IPS DF 19.7 (cell line): ENCODE results near the gene CNOT9.
A peak's percentile ranks its signal among the peaks of the same experiment; 100 is the strongest.
"Not testable (repeated sequence)": the region's sequence is repeated elsewhere in the genome, so short reads cannot be mapped to it uniquely, and the experiment has no call there.

Source experiments
- DNase-seq: peaks from one replicate; pipeline ENCODE4 v3.0.0-alpha.2; 2013; ENCODE audit warnings: low read depth, low spot score

CNOT9 gene, protein sequence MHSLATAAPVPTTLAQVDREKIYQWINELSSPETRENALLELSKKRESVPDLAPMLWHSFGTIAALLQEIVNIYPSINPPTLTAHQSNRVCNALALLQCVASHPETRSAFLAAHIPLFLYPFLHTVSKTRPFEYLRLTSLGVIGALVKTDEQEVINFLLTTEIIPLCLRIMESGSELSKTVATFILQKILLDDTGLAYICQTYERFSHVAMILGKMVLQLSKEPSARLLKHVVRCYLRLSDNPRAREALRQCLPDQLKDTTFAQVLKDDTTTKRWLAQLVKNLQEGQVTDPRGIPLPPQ

DNA sequence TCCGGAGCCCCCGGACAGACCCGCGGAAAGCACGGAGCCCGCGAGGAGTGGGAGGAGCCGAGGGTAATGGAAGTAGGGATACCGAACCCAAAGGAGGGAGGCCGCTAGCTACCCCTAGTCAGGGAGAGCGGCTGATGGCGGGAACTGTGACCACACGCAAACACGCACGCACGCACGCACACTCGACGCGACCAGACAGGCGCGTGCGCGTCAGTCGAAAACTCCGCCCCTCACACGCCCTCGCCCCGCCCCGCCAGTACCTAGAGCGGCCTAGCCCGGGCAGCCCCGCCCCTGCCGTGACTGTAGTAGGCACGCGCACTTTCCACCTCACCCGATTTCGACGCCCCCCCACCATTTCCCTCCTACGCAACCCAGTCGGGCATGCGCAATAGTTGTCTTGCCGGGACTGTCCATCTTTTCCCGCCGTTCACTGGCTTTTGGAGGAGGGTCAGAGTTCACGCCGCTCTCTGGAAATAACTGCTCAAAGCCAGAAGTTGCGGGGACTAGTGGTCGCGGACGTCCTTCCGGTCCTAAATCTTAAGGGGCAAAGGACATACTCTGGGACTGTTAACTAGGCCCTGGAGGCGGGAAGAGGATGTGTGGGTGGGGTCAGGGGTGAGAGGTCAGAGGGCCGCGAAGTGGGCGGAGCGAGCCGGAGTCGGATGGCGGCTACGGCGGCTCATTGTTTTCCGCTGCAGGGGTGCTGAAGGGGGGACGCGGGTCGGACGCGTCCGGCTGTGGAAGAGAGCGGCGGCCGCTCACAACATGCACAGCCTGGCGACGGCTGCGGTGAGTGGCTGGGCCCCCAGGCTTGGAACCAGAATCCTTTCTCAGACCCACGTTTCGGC lies at the start of gene CNOT9, which contains the start of gene USP37:
CNOT9 (plus strand) TSS at position 650 of the 848 bp plus-strand sequence; CDS start at position 766, 116 bp downstream.
USP37 (minus strand) TSS at position 162 of the 848 bp plus-strand sequence. CDS start 9,698 bp downstream, outside the sequence.
- DNase-seq = peak; percentile 80

DNA sequence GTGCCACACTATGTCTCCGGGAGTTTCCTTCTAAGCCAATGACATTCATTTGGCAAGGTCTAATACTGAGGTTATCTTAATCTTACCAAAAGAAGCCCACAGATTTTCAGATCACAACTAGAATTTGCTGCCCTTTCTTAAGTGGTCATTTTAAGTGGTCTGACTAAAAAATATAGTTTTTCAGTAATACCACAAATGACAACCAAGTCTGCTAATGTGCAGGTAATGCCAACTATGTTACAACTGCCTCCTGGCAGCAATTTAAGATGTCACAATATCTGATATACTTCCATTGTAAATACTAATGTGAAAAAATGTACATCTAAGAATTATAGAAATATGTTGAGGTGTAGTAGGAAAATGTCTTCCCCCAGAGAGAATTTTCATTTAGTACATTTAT lies 49.8 kb upstream of the CNOT9 start:
- no peak for DNase-seq

DNA sequence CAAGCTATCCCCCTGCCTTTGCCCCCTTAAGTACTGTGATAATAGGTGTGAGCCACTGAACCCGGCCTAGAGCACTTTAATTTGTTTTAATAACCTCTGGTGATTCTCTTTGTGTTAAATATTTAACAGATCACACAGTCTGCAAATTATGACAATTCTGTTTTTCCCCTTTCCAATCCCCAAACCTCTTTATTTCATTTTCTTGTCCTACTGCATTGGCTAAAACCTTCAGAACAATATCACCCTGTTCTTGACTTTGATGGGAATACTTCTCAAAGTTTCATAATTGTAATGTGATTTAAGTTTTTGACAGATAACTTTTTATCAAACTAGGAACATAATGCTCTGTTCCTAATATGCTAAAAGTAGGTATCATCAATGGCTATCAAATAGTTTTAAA lies 45.0 kb upstream of the CNOT9 start:
- no peak for DNase-seq

DNA sequence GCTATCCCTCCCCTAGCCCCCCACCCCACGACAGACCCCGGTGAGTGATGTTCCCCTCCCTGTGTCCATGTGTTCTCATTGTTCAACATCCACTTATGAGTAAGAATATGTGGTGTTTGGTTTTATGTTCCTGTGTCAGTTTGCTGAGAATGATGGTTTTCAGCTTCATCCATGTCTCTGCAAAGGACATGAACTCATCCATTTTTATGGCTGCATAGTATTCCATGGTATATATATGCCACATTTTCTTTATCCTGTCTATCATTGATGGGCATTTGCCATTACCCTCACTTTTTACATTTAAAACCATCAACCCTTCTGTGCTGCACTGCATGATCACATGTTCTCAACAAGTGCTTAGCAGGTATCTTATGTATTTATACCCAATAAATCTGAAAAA lies 40.2 kb upstream of the CNOT9 start:
- DNase-seq = not testable (repeated sequence)

GRCh38 chr2:218529990-218530389 lies 38.6 kb upstream of the CNOT9 start:
- DNase-seq = no peak

GRCh38 chr2:218536804-218537494 lies 31.7 kb upstream of the CNOT9 start:
- DNase-seq = no peak

- DNase-seq = no peak
Observed at GRCh38 chr2:218540015-218540414, 28.6 kb upstream of the CNOT9 start.

DNA sequence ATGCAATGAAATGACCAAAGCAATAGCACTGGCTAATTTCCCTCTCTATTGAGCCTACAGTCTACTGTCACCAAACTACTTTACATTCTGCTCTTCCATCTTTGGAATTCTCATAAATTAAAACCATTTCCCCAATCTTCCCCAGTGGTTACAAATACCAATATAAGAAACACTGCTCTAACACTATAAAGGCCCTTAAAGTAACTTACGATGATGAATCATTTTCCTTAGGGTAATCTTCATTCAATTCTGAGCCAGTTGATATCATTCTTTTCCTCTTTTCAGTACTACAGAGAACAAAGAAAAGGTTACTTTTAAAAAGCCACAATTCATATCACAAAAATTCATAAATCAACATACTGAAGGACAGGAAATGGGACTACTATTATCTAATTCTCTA lies 22.6 kb upstream of the CNOT9 start:
- DNase-seq = no peak

DNA sequence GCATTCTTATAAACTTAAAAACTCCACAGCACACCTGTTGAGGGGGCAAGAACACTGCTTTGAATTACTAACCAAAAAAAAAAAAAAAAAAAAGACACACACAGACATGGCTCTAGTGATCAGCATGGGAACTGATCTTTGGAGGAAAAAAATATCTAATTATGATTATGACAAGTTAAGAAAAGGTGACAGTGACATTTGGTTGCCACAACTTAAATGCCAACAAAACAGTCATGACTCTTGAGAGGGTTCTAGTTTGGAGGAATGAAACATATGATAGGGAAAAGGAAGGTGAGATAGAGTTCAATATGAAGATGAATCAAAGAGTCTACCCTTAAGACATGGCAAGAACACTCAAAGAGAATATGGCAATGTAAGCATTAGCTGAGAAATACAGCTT lies 21.1 kb upstream of the CNOT9 start:
- no peak for DNase-seq

DNA sequence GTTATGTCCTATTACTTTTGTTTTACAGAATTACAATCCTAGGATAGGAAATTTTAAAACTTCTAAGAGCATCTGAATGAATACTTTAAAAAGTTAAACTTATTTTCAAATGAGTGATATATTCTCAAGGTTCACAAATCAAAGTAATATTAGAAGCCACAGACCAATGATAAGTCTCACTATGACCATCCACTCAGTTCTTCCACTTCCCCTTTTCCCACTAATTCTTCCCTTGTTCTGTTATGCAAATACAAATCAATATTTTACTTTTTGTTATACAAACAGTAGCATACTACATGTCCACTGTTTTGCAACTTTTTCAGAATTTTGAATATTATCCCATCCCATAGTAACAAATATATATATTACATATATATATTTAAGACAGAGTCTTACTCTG lies 20.7 kb upstream of the CNOT9 start:
- no peak for DNase-seq

- DNase-seq = not testable (repeated sequence)
Observed at GRCh38 chr2:218554225-218554624, 14.4 kb upstream of the CNOT9 start.

GRCh38 chr2:218555527-218555926 lies 13.1 kb upstream of the CNOT9 start:
- DNase-seq = peak; percentile 38

DNA sequence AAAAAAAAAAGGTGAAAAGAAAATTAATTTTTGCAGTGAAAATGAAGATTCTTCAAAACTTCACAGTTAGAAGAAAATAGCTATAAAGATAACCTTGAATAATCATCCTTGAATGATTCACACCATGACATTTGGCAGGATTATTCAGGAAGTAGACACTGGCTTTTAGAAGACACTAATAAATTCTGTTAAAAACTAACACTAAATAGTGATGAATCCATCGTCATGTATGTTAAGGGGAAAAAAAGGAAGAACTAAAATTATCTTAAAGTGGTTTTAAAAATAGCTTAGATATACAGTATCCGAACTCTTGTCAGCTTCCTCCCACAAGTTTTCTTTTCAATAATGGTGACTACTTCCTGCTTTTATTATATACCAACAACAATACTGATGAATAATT lies 10.7 kb upstream of the CNOT9 start:
- no peak for DNase-seq

GRCh38 chr2:218558986-218559385 lies 9.7 kb upstream of the CNOT9 start:
- no peak for DNase-seq

DNA sequence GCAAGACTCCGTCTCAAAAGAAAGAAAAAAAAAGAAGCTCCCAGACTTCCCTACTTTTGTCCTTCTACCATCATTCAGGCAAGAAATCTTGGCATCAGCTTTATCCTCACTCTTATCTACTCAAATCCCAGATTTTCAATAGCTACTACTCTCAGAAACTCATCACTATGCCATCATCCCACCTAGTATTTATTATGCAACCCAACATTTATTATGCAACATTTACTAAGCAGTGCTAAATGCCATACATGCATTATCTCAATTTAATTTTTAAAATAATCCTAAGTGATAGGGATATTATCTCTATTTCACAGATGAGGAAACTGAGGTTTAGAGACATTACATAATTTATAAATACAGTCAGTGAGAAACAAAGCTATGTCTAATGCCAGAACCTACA lies 4.6 kb upstream of the CNOT9 start:
- DNase-seq = no peak

- no peak for DNase-seq
Observed at GRCh38 chr2:218566296-218566695, 2.3 kb upstream of the CNOT9 start.

DNA sequence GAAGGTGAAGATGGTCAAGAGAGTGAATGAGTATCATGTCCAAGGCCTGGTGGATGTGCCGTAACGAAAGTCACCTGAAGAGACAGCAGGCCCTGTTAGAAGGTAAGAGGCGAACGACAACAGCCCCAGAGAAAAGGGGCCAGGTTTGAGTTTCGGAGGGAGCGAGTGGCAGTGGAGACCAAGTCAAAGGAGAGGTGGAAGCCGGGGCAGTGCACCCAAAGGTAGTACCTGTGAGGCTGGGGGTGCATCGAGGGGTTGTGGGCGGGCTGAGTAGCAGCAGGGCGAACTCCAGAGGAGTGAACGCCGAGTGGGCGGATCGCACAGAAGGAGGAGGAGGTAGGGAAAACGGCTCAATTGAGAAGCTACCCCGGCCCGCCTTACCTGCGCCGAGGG lies 846 bp upstream of the CNOT9 start:
- peak; percentile 2 for DNase-seq

- DNase-seq = peak; percentile 5
Observed at GRCh38 chr2:218569038-218569431, 396 bp downstream of the CNOT9 start.

DNA sequence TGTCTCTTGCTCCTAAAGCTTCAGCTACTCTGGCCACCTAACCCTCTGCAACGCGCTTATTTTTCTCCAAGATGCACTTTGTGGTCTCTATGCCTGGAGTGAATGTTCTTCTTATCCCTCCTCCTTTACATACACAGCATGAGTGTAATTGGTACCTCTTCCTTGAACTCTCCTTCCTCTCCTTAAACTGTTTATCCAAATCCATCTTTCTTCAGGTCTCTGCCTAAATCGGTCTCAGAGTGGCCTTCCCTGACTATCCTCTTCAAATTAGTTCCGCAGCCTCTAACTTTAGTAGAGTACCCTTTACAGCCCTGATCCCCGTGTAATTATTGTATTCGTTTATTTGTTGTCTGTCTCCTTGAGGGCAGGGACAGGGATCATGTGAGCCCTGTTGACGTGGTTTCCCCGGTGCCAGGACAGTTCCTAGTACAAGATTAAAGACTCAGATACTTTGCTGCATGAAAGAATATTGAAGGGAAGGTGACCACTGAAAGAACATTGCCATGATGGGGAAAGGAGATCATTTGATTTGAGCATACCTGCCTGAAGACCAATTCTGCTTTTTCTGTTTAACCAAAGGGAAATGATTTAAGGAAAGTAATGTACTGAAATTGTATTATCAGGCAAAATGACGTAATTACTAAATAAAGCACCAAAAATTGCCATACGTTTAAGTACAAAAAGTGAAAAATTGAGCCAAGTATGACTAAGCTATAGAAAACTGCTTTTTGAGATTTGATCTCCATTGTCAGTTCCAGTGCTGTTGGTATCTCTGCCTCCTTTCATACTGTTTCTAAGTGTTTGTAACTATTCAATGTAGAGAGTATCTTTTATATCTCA lies 1.2 kb downstream of the CNOT9 start:
- no peak for DNase-seq

- no peak for DNase-seq
Observed at GRCh38 chr2:218570850-218571249, 2.2 kb downstream of the CNOT9 start.

GRCh38 chr2:218576854-218577253 lies 8.2 kb downstream of the CNOT9 start:
- DNase-seq = no peak
